Measurements from ENCODE around the gene ATOH8.

The ATOH8 gene

DNA sequence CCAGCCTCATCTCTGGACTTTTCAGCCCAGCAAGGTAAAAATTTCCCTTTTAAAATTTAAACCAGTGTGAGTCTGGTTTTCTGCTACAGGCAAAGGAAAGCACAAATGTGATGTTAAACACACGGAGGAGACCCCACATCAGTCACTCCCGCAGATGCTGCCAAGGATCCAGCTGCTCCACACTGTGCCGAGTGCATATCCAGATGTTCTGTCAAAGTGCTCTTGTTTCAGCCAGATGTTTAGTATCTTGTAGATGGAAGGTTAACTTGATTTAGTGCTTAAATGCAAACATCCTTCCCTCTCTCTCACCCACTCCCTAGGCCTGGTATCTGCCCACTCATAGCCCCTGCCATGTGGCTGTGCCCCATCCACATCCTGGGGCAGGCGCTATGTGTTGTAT, 15.8 kb upstream of the ATOH8 start:
- DNase-seq: peak; percentile 88

DNA sequence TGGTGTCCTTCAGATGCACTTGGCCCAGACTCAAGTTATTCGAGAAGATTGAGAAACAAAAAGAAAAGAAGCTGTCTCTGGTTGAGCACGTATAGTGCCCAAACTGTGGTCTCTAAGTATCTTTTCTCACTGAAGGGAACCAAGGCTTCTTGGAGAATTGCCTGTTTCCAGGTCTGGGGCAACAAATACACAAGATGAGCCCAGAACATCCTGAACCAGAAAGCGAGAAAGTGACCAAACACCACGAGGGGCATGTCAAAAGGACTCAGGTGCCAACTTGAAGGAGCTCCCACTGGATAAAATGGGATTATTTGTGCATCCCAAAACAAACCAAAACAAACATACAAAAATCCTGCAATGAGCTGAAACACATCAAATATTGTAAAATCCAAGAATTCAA, 13.6 kb upstream of the ATOH8 start:
- no peak for DNase-seq

DNA sequence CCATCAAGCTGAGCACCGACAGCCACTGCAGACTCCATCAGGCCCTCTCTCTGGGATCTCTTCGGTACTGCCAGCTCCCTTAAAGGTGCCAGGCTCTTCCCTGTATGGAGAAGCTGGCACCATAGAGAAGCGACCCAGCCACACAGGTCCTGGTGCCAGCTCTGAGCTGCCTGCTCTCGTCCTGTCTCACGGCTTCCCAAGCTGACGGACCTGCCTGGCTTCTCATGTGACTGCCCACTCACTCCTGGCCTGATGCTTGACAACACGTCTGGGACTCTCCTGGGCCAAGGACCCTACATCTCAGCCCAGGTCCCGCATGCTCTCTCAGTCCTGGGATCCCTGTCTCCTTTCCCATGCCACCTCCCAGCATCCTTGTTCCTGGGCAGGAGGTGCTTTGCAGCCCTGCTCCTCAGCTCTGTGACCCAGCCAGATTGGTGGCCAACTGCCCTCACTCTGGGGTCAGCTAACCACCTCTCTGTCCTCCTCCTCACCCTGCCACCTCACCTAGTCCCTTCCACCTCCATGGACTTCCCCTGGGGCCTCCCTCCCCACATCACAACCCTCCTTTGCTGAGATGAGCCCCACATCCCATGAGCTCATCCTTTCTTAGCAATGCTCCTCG, 12.5 kb upstream of the ATOH8 start:
- no peak for DNase-seq

DNA sequence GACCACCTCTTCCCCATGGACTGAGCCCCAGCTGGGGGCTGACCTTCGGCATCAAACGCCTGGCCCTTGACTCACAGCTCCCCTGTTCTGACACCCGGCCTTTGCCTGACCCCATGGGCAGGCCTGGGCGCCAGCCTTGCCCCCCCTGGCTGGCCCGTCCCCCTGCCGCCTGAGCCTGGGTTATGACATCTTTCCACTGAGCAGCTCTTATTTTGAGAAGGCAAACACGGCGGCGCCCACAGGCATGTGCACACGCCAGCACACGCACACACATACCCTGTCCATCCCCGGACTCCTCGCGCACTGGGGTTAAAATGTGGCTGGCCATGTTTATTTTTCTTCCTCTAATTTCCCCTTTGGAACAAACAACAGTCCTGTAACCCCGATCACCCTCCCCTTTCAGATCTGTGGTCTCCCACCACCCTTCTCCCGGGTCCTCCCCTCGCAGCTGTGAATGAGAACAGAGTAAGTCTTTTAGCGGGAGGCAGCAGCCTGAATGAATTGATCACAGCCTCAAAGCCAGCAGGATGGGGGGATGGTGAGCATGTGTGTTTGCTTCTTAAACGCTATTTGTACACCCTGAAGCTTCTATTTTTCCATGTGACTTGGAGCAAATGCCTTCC, 11.8 kb upstream of the ATOH8 start:
- DNase-seq: peak; percentile 89

DNA sequence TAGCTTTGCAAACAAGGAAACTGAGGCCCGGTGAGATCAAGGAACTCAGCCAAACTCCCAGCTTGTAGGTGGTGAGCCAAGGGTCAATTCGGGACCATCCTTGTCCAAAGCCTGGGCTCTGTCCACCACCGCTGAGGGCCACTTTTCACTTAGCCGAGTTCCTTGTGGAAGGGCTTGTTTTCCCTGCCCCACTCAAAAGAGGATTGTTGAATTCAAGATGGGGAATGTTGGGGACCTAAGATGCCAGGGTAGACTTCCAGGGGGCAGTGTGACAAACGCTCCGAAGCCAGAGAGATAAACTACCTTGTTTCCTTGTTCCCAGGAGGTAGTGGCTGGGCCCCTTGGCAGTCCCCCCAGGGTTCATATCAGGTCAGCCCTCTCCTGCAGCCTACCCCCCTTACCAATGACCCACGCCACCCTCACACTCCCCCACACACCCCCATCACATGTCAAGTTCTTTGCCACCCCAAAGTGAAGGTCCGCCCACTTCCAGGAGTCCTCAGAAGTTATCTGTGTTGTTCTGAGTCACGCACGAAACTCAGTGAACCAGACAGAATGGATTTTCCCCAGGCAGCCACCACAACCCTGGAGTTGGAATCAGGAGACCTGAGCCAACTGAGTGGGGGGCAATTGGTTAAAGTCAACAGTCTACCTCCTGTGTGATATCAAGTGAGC, 10.3 kb upstream of the ATOH8 start:
- DNase-seq: no peak

DNA sequence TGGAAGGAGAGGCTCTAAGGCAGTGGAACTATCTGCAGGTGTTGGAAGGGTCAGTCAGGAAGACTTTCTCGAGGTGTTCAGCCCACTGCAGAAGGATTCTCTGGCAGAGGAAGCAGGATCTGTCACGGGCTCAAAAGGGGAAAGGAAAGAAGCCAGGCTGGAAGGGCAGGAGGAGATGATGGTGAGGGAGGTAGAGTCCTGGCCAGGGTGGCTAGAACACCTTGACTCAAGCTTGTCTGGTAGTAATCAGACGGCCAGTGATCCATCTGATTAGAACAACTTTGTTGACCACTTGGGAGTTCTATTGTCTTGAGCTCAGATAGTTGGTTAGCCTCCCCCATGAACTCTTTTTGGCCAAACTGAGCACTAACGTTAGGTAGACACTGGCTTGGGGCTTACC, 9.7 kb upstream of the ATOH8 start:
- DNase-seq: no peak

DNA sequence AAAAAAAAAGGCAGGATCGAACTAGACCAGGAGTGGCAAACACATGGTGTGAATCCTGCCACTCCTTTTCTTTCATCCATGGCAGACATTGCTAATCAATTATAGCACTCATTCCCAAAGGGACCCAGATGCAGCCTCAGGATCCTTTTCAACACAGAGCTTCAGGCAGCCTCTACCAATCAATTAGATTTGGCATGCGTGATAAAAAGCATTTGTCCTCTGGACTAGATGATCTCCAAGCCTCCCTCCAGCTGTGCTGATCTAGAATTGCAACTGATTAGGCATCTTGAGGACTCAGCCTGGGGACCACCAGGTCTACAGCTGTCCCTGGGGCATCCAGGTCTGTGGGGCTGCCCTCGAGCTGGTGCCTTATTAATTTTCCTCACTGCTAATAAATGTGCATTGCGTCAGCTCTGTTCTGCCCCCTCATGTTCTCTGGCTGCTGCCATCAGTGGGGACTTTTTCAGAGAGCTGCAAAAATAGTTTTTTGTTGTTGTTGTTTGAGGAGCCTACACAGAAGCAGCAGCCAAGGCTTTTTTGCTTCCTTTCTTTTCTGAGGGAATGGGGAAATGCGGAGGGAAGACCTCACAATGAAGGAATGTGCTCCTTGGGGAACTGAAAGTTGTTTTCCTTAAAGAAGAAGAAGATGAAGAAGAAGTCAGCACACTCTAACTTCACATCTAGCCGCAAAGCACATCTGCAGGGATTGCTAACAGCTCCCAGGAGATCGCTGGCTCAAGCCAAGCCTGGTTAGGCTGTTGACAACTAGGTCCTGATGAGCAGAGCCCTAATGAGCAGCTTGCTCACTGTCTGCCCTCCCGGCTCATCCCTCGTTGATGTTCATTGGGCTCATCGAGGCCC, 8.8 kb upstream of the ATOH8 start:
- peak; percentile 69 for DNase-seq

DNA sequence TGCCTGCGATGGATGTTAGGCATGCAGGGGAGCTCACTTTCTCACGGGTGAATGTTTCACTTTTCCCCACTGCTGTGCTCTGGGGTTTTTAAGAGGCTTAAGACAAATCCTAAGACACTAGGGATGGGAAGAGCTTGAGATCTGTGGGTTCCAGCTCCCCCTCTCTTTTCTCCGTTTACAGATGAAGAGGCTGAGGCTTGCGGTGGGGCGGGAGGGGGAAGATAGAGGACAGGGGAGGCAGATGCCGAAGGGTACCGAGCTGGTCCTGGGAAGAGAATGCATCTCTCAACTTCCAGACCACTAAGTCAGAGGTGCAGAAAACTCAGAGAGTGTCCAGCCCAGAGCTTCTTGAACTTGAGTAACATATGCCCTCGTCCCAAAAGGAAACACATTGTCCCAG, 8.2 kb upstream of the ATOH8 start:
- DNase-seq: no peak

DNA sequence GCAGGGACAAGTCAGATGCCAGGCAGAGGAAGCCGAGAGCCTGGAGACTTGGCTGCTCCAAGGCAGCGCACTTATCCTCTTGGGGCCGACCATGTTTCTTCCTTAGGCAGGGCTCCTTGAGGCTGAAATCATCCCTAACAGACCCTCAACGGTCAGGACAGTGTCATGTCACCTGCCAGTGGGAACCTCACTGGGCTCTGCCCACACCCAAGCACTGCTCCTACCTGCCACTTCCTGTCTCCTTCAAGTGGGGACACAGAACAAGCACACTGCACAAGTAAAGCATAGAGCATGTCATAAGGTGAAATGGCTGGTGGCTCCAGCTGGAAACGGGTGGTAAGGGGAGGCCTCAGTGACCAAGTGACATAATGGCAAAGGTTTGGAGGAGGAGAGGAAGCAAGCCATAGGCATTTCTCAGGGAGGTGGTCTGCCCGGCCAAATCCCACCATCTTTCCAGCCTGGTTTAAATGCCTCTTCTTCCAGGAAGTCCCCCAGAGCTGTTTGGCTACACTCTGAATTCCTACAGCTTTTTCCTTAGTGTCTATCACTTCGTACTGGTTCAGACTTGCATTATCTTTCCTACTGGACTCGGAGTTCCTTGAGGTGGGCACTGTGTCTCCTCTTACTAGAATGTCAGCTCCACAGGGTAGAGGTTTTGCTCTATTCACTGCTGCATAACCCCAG, 7.3 kb upstream of the ATOH8 start:
- DNase-seq: no peak

DNA sequence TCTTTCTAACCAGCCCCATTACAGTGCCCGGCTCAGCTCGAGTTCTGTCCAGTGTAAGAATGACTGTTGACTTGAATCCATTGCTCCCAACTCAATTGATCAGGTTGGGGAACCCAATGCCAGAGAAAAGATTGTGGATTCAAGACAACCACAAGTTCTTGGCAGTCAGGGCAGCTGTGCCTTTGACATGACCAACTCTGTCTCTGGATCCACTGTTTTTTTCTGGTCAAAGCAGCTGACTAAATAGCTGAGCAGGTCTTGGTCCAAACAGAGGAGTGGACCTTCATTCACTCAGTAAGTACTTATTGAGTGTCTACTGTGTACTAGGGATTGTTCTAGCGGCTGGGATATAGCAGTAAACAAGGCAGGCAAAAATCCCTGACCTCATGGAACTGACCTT, 6.3 kb upstream of the ATOH8 start:
- DNase-seq: no peak

DNA sequence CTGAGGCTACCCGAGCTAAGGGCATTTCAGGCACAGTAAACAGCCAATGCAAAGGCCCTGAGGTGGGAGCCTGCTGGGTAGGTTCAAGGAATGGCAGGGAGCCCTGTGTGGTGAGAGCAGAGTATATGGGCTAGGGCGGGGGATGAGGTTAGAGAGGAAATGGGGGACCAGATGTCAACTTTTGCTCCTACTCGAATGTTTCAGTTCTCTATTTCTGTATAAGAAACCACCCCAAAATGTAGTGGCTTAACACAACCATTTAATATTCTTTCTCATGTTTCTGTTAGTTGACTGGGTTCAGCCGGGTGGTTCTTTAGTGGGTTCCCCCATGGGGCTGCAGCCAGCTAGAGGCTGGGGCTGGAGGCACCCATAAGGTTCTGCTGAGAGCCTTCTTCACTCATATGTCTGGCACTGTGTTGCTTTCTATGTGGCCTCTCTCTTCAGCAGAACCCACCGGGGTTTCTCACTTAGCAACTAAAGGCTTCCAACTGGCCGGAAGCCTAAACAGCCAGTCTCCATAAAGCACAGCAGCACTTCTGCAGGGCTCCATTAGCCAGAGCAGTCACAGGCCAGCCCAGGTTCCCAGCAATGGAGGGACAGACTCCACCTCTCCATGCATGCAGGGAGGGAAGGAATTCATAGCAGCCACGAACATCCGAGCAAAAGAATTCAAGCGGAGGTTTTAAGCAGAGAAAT, 5.6 kb upstream of the ATOH8 start:
- no peak for DNase-seq

DNA sequence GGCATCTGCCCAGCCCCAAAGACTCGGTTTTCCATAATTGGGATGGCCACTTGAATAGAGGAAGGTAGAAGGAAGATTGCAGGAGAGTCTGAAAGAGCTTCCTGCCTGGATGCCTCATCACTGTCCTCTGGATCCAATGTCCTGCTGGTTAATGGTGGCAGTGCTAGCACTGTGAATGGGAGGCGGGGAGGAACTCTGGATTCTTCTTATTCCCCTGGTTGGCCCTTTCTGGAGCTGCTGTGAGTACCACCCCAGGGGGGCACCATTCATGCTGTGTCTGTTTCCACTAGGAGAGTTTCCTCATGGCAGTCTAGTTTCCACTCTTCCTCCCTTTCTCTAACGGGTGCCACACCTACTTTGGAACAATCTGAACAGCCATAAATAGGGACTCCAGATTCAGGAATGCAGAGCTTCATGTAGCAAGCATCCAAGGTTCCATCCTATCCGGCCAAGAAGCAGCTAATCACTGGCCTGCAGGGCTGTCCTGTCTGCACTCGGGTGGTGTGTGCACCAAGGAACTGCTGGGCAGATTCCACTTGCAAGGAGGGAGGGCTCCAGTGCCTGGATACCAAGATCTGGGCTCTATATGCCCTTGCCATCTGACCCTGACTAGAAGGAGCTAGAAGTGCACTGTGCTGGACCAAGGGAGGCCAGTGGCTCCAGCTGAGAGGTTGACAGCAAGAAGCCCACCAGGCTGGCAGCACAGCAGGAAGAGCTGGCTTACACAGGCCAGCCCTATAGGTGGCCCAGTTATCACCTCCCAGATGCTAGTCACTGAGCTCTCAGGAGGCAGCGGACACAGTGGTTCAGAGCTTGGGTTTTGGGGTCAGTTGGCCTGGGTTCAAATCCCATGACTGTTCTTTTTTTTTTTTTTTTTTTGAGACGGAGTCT, 4.6 kb upstream of the ATOH8 start:
- peak; percentile 65 for DNase-seq

DNA sequence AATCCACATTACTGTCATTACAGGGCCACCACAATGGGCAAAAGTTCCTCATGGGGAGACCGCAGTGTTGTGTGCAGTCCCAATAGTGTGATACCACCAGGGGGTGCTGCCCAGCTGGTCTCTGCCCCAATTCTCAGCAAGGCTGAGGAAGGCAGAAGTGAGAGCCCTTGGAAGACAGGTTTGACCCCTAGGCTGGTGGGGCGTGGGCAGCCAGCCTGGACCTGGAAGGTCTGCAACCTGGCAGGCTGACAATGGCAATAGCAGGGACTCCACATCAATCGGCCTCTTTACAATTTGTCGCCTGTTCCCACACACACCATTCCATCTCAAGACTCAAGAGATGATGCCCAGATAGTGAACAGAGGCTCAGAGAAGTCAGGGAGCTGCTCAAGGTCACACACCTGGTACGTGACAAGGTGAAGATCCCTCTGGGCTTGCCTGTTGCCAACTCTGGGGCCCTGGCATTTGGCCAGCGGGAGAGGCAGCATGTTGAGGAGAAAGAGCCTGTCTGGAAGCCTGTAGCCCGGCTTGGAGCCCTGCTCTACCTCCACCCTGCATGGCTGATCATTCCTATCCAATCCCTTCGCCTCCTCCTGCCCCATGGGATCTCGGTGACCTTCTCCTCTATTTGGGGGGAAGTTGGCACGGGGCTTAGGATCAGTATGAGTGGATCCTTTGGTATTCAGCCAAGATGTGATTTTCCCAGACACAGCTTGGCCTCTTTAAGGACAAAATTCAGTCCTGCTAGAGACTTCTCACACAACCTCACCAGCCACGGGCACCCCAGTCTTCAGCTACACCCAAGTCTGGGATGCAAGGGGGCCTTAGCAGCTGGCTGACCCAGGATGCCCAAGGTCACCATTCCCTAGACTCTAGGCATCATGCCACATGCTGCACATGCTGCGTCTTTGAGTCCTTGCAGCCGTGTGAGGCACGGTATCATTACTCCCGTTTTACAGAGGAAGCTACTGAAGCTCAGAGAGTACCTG, 2.9 kb upstream of the ATOH8 start:
- DNase-seq: no peak

DNA sequence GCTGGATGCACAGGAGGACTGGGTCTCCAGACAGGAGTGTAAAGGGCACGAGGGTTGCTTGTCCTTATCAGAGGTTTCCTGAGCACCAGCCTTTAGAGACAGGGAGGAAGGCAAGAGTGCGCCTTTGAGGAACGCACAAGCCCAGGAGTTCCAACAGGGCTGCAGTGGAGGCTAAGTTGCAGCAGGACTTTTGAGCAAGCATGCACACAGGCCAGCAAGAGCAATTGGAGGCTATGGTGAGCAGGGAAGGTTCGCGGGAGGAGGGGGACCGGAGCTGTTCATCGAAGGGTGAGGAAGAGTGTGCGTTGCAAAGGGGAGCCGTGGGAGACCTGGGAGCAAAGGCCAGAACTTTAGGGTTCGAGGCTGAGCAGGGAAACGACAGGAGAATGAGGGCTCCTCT, 2.2 kb upstream of the ATOH8 start:
- no peak for DNase-seq

DNA sequence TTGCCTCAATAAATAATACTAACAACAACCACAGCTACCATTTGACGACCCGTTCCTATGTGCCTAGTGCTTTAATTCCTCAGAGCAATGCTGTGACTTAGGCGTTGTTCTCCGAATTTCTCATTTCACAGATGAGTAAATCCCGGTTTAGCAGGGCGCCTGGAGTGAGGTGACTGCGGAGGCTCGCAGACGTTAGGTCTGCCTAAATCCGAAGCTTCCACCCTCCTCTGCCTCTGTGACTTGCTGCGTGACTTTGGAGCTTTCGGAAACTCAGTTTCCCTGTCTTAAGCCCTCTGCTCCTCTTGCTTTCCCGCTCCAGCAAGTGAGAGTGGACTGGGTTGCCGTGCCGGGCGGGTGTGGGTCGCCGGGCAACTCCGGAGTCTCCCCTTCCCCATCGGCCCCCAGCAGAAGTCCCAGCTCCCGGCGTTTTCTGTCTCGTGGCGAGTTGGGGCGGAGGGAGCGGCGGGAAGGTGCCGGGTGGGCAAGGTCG, 711 bp upstream of the ATOH8 start:
- no peak for DNase-seq

DNA sequence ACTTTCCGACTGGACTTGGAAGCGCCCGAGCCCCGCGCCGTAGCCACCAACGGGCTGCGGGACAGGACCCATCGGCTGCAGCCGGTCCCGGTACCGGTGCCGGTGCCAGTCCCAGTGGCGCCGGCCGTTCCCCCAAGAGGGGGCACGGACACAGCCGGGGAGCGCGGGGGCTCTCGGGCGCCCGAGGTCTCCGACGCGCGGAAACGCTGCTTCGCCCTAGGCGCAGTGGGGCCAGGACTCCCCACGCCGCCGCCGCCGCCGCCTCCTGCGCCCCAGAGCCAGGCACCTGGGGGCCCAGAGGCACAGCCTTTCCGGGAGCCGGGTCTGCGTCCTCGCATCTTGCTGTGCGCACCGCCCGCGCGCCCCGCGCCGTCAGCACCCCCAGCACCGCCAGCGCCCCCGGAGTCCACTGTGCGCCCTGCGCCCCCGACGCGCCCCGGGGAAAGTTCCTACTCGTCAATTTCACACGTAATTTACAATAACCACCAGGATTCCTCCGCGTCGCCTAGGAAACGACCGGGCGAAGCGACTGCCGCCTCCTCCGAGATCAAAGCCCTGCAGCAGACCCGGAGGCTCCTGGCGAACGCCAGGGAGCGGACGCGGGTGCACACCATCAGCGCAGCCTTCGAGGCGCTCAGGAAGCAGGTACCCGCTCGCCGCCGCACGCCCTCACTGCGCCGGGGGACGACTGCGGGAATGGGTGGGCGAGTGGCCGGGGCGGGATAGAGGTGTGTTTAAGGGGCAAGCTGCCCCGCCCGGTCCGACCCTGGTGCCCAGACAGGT, 713 bp downstream of the ATOH8 start:
- DNase-seq: no peak

DNA sequence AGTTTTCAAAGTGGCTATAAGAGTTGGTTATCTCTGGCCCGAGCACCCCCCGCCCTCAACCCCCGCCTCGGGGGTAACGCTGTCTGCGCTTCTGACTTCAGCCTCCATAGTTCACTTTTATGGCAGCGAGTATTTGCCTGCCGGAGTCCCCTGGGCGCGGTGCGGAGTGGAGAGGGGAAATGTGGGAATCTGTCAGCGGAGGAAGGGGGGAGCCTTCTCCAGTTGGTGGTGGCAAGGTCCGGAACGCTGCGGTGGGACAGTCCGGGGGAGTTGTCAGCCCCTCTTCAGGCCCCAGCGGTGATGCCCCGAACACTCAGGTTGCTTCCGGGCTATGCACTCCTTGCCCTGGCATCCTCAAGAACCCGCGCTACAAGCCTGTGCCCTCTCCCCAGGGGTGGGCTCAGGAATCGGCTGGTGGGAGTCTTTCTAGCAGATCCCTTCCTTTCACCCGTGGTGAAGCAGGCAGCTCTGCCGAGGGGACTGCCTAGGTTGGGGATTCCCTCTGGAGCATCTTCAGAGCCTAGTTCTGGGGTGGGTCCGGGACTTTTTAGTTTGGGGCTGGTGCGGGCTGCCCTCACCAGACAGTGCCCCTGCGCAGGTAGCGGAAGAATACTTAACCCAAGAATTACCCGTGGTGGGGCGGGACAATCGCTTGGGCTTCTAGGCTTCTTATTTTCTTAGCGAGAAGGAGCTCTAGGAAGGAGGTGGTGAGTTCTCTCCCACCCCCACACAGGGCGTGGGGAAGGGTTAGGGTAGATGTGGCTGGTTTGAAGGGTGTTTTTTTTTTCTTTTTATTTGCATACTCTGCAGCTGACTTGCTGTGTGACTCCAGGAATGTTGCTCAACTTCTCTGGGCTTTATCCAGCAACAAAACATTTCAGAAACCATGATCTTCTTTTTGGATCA, 1.6 kb downstream of the ATOH8 start:
- DNase-seq: no peak

DNA sequence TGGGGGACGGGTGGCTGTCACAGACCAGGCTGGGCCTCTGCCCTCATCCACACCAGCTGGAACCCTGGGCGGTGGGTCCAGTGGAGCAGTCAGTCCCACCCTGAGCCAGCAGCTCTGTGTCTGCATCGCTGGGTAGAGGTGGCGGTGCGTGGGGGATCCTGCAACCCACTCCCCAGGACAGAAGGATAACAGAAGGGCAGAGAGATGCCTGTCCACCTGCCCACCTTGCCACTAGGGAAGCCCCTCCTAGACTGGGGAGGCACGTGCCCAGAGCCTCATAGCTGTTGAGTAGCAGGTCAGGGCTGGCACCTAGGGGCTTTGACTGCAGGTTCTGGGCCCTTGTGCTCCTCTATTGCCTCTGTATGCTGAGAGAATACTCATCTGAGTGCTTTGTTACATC, 2.4 kb downstream of the ATOH8 start:
- DNase-seq: no peak
